HepG2 (cell line): Measurements from ENCODE around the gene SCN8A. TPM values are rescaled to one million over a fixed set of nuclear protein-coding genes. Genes with fewer than 3 reads are reported as not detected.

Experiments
- ATAC-seq: fragments of 200-7000 bp; cut with Tn5 transposase; 3 replicates; pipeline ENCODE4 v1.9.1; 2020; ENCODE audit warnings: mild to moderate bottlenecking, moderate library complexity
- BruUV-seq: library from RNA; stranded (reverse); fragments of 400-500 nt; replicated peaks from 2 replicates; lab custom pipeline; 2021; lab: Mats Ljungman, UMichigan
- CTCF ChIA-PET: fragments of 300-600 bp; formaldehyde crosslinking; extraction: SDS; loops from one replicate; lab custom pipeline; 2021; ENCODE audit warnings: low total read pairs, inconsistent platforms, low intra/inter-chr PET ratio; lab: Yijun Ruan, JAX
- POLR2A ChIA-PET: fragments of 350-600 bp; sonication (Branson Sonifier 250); formaldehyde crosslinking; loops from one replicate; lab custom pipeline; 2020; ENCODE audit warnings: antibody characterized with exemption, inconsistent platforms; lab: Yijun Ruan, JAX
- DNase-seq: peaks from one replicate; pipeline ENCODE4 v3.0.0-alpha.2; 2015; ENCODE audit warnings: low spot score
- FAIRE-seq: peaks from 3 replicates; lab custom pipeline; 2011; peaks lifted over from hg19 to GRCh38; lab: Jason Lieb, UNC
- H2AFZ ChIP-seq: one replicate; pipeline ENCODE4 v1.6.1; 2011; ENCODE audit warnings: low read length, inconsistent platforms
- H3K27ac ChIP-seq: fragments of 300-600 bp; 3 replicates; pipeline ENCODE4 v1.8.0; 2011; ENCODE audit warnings: mixed run types, mild to moderate bottlenecking, mixed read lengths, low read length, inconsistent platforms; ENCODE audit not compliant: insufficient read depth; ENCODE audit errors: extremely low read length
- H3K27me3 ChIP-seq, 2 experiments: fragments of 200-600 bp in 1 of 2; 2 replicates in 1 of 2; 3 replicates in 1 of 2; pipeline versions ENCODE4 v1.6.0 to v1.8.0; 2011; ENCODE audit warnings: low read length in 2 of 2, mild to moderate bottlenecking in 2 of 2, moderate library complexity in 2 of 2, inconsistent platforms in 1 of 2; ENCODE audit not compliant: insufficient read depth in 2 of 2, control insufficient read depth in 1 of 2
- H3K36me3 ChIP-seq, 2 experiments: fragments of 200-600 bp in 1 of 2; replicated peaks in 1 of 2; 2 replicates in 1 of 2; 3 replicates in 1 of 2; pipeline versions ENCODE4 v1.5.1 to v1.8.0; 2011; ENCODE audit warnings: low read length in 2 of 2, inconsistent platforms in 1 of 2; ENCODE audit not compliant: insufficient read depth in 2 of 2, control insufficient read depth in 1 of 2
- H3K4me1 ChIP-seq: 2 replicates; pipeline ENCODE4 v1.5.1; 2012; ENCODE audit warnings: low read length, inconsistent platforms; ENCODE audit not compliant: insufficient read depth
- H3K4me2 ChIP-seq: 2 replicates; pipeline ENCODE4 v1.6.0; 2011; ENCODE audit warnings: low read depth, low read length, inconsistent platforms
- H3K4me3 ChIP-seq, 3 experiments: fragments of 200-600 bp in 1 of 3; sonication (generic), shearing (Covaris generic) in 1 of 3; replicated peaks in 1 of 3; 2 replicates each; pipeline ENCODE4 v1.5.1; 2011 to 2016; ENCODE audit warnings: low read length in 3 of 3, inconsistent platforms in 2 of 3, low read depth in 2 of 3, mild to moderate bottlenecking in 2 of 3, control low read depth in 1 of 3, mixed read lengths in 1 of 3; ENCODE audit not compliant: insufficient read depth in 1 of 3
- H3K79me2 ChIP-seq: one replicate; pipeline ENCODE4 v1.6.1; 2011; ENCODE audit warnings: low read length, inconsistent platforms; ENCODE audit not compliant: insufficient read depth
- H3K9ac ChIP-seq: 2 replicates; pipeline ENCODE4 v1.6.0; 2011; ENCODE audit warnings: mild to moderate bottlenecking, low read depth, low read length, inconsistent platforms; ENCODE audit not compliant: insufficient read depth
- H3K9me3 ChIP-seq: 2 replicates; pipeline ENCODE4 v1.5.1; 2012; ENCODE audit warnings: mild to moderate bottlenecking, low read length
- H4K20me1 ChIP-seq: 2 replicates; pipeline ENCODE4 v1.6.0; 2011; ENCODE audit warnings: inconsistent platforms, mild to moderate bottlenecking, low read length, moderate library complexity; ENCODE audit not compliant: insufficient read depth
- CEBPB ChIP-seq: IDR thresholded peaks from 2 replicates; pipeline ENCODE4 v1.6.1; 2011; ENCODE audit warnings: low read depth, low read length, improper control_type of control experiment, borderline replicate concordance
- DDIT3 ChIP-seq: sonication (generic); formaldehyde crosslinking; IDR thresholded peaks from 2 replicates; pipeline ENCODE4 v1.4.0; 2020; ENCODE audit warnings: mild to moderate bottlenecking, missing genetic modification reagents
- E2F1 ChIP-seq: sonication (generic); formaldehyde crosslinking; IDR thresholded peaks from 2 replicates; pipeline ENCODE4 v1.5.0; 2020; ENCODE audit warnings: missing genetic modification reagents
- MAF1 ChIP-seq: sonication (generic); formaldehyde crosslinking; IDR thresholded peaks from 2 replicates; pipeline ENCODE4 v1.5.0; 2020; ENCODE audit warnings: missing genetic modification reagents, borderline replicate concordance
- SOX13 ChIP-seq, 3 experiments: fragments of 450-650 bp in 1 of 3; sonication (generic) in 1 of 3; formaldehyde crosslinking in 1 of 3; IDR thresholded peaks in 2 of 3; conservative IDR thresholded peaks in 1 of 3; 2 replicates each; pipeline versions ENCODE4 v1.5.0 to v1.6.1; 2016 to 2020; ENCODE audit warnings: antibody characterized with exemption in 1 of 3, mild to moderate bottlenecking in 1 of 3, missing compliant biosample characterization in 1 of 3, missing genetic modification reagents in 1 of 3, moderate library complexity in 1 of 3
- ZNF142 ChIP-seq: sonication (generic); formaldehyde crosslinking; IDR thresholded peaks from 2 replicates; pipeline ENCODE4 v1.4.0; 2020; ENCODE audit warnings: missing genetic modification reagents
- ZNF367 ChIP-seq: sonication (generic); formaldehyde crosslinking; IDR thresholded peaks from 2 replicates; pipeline ENCODE4 v1.4.0; 2020; ENCODE audit warnings: missing genetic modification reagents, borderline replicate concordance
- ZSCAN25 ChIP-seq: sonication (generic); formaldehyde crosslinking; IDR thresholded peaks from 2 replicates; pipeline ENCODE4 v1.8.0; 2022; ENCODE audit warnings: mild to moderate bottlenecking, missing genetic modification reagents
- WGBS: methylation state at CpG from one replicate; pipeline ENCODE4 v1.1.6; 2017; ENCODE audit warnings: low lambda C conversion rate; 5-methylcytosine and 5-hydroxymethylcytosine counted together
- in situ Hi-C: cut with HindIII; loops from 2 replicates; pipeline ENCODE4 v1.10.0; 2017; ENCODE audit warnings: low pct_unique_long_range_greater_than_20kb; ENCODE audit not compliant: extremely low pct_ligation_motif_present
- intact Hi-C: fragments of 100-400 bp; cut with micrococcal nuclease; formaldehyde crosslinking; loops from one replicate; pipeline ENCODE4 v1.10.0; 2022; ENCODE audit not compliant: unreplicated experiment
- polyA plus RNA-seq, 8 experiments: library from polyadenylated mRNA; depleted of rRNA in 3 of 8; stranded (reverse) in 7 of 8; unstranded in 1 of 8; fragments of >200 nt; fragmentation: Illumina TruSeq in 4 of 8; extraction: Trizol in 4 of 8; gene quantifications; 2 replicates each; pipeline versions ENCODE4 v1.2.1 to v1.2.3, GENCODE V29; 2011 to 2016; ENCODE audit warnings: low read depth in 4 of 8, missing spikeins in 1 of 8, mixed read lengths in 1 of 8; ENCODE audit not compliant: insufficient read depth in 1 of 8
- total RNA-seq, 5 experiments: library from RNA; depleted of rRNA; stranded (reverse); fragments of >200 nt; fragmentation: Illumina TruSeq; extraction: Trizol; gene quantifications; 2 replicates each; pipeline ENCODE4 v1.2.3, GENCODE V29; 2016; ENCODE audit warnings: low read depth in 1 of 5

SCN8A gene
- total and polyA plus RNA-seq, 2 of the 13 experiments (the other 11 are each of a cell fraction or from before 2014, with no cell fraction given), result 0.57 to 1.4 TPM

GRCh38 chr12:51693569-51693968 lies 102.5 kb downstream of the SCN8A start (continued):
- TF ChIP-seq ZNF142 (CRISPR knock-in tag) (no peak), ZNF367 (no peak), DDIT3 (CRISPR knock-in tag) (no peak)

- Histone ChIP-seq H3K27me3 (no peaks in the 10 kb centered on the region), H3K4me2 (no peak overlapping the region), H2AFZ (no peak overlapping the region), H3K4me1 (peaks cover 10% of the 10 kb centered on the region), H3K36me3 (no peaks in the 10 kb centered on the region), H3K9ac (no peak overlapping the region), H3K4me3 (no peak overlapping the region), H3K79me2 (no peaks in the 10 kb centered on the region), H4K20me1 (no peaks in the 10 kb centered on the region), H3K9me3 (no peaks in the 10 kb centered on the region), H3K27ac (no peak overlapping the region)
- no peak for FAIRE-seq
- ChIA-PET POLR2A (no interaction called here), CTCF (no interaction called here)
- ATAC-seq, result peak; percentile 59; the same call in 2 of the 3 replicates
- whole genome bisulfite sequencing, result 13% methylated on average over 4 of the region's 4 CpGs
- in situ Hi-C loops, result no loop called here
- no TSS peak for BruUV-seq
- intact Hi-C loops, result no loop called here
- peak; percentile 64 for DNase-seq
- TF ChIP-seq E2F1 (CRISPR knock-in tag) (no peak), CEBPB (peak; percentile 26; the same call in 1 of the 2 replicates), SOX13 (IDR thresholded peaks at IDR 0.05) (no peak), SOX13 (CRISPR knock-in tag; conservative IDR thresholded peaks at IDR 0.05 in 1 of 2, IDR thresholded peaks at IDR 0.05 in 1 of 2) (peak in 1 of 2 experiments; percentile 70; a peak in 2 of 4 replicates), MAF1 (no peak), ZSCAN25 (CRISPR knock-in tag) (no peak)
Measured at GRCh38 chr12:51694146-51694545, 103.1 kb downstream of the SCN8A start.
